ENCODE results near the gene CDK17.

DNA sequence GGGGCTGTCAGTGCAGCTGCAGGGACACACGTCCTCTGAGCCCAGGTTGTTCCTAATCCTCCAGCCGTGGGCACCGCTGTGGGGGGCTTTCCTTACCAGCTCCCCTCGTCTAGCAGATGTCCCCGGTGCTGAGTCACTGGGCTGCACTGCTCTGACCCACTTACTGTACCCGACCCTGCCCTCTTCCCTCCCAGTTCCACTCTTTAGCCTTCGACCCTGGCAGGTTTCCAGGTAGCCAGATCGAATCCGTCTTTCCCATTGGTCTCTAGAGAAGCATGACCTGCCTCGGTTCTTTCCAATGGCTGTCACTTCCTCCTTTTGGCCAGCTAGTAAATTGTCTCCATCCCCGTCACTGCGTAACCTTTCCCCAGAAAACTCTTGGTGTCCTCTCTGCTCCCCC, 157.6 kb downstream of the CDK17 start:
- TF ChIP-seq CTCF (IDR thresholded peaks at IDR 0.05) (no peak), POLR2AphosphoS5 (IDR thresholded peaks at IDR 0.05; ENCODE audit: insufficient read depth in 1 of 2, low read depth in 1 of 2) (no peak), POLR2A (IDR thresholded peaks at IDR 0.05) (no peak)
